Stomach (tissue), 9 donors: ENCODE data around the gene PLEKHF1. TPM values are rescaled to one million over a fixed set of nuclear protein-coding genes. Genes with fewer than 3 reads are reported as not detected.
A peak's percentile ranks its signal among the peaks of the same experiment; 100 is the strongest.

Experiments used
- DNase-seq, 2 donors: peaks; one replicate each; pipeline versions ENCODE4 v3.0.0 to v3.0.0-alpha.2; 2013 to 2019
- H3K27ac ChIP-seq, 5 donors: fragments of 200-600 bp in 4 of 5; sonication (generic) in 4 of 5; one replicate each; pipeline ENCODE4 v1.5.1; 2013 to 2019; ENCODE audit warnings: mild to moderate bottlenecking in 1 of 5, moderate library complexity in 1 of 5
- H3K27me3 ChIP-seq, 3 donors: fragments of 200-600 bp; sonication (generic); one replicate each; pipeline ENCODE4 v1.5.1; 2017 to 2019; ENCODE audit warnings: mixed run types in 1 of 3
- H3K36me3 ChIP-seq, 4 donors: fragments of 200-600 bp; sonication (generic); 1 replicate in 3 of 4; 2 replicates in 1 of 4; pipeline ENCODE4 v1.5.1; 2016 to 2019
- H3K4me1 ChIP-seq, 4 donors: fragments of 200-600 bp; sonication (generic); one replicate each; pipeline ENCODE4 v1.5.1; 2016 to 2019
- H3K4me3 ChIP-seq, 4 donors: fragments of 200-600 bp; sonication (generic) in 3 of 4; one replicate each; pipeline ENCODE4 v1.5.1; 2016 to 2019; ENCODE audit warnings: mild to moderate bottlenecking in 1 of 4
- H3K9me3 ChIP-seq, 4 donors: fragments of 200-600 bp; sonication (generic); one replicate each; pipeline ENCODE4 v1.5.1; 2016 to 2019
- EP300 ChIP-seq: sonication (generic); formaldehyde crosslinking; IDR thresholded peaks from one replicate; pipeline ENCODE4 v1.6.1; 2017; ENCODE audit warnings: antibody characterized with exemption
- POLR2A ChIP-seq, 4 donors: fragments of 450-650 bp; IDR thresholded peaks; one replicate each; pipeline ENCODE4 v1.6.1; 2016; ENCODE audit warnings: antibody characterized with exemption in 4 of 4, control low read depth in 2 of 4, mild to moderate bottlenecking in 1 of 4, moderate library complexity in 1 of 4
- POLR2AphosphoS5 ChIP-seq, 3 donors: sonication (generic); formaldehyde crosslinking; IDR thresholded peaks; one replicate each; pipeline ENCODE4 v1.6.1; 2016; ENCODE audit warnings: antibody characterized with exemption in 3 of 3
- WGBS, 5 donors: extraction: QIAGEN DNeasy Blood & Tissue Kit in 3 of 5; methylation state at CpG; one replicate each; pipeline versions ENCODE4 v1.1.5 to v1.1.7; 2013 to 2018; 5-methylcytosine and 5-hydroxymethylcytosine counted together
- intact Hi-C: fragments of 100-400 bp; cut with DNase I; formaldehyde crosslinking; loops from one replicate; pipeline ENCODE4 v1.15.1; 2023; ENCODE audit warnings: low total_unique reads
- polyA plus RNA-seq, 3 donors: library from polyadenylated mRNA; stranded (reverse); fragments of 200-250 nt; gene quantifications; one replicate each; pipeline ENCODE4 v1.2.3, GENCODE V29; 2013
- total RNA-seq, 5 donors: library from RNA; depleted of rRNA; stranded (reverse); fragments of >200 nt; gene quantifications; one replicate each; pipeline versions ENCODE4 v1.1.0 to v1.2.3, GENCODE V29; 2014 to 2016
- TF ChIP-seq, protein P1 (sequence below), 7 experiments: fragments of 450-650 bp in 4 of 7; fragments of 200-600 bp in 3 of 7; sonication (generic) in 3 of 7; IDR thresholded peaks; one replicate each; pipeline ENCODE4 v1.5.1; 2016 to 2019; ENCODE audit warnings: antibody characterized with exemption in 7 of 7, control low read depth in 2 of 7, mild to moderate bottlenecking in 1 of 7
- donor health status: healthy with polysubstance abuse.
- donor health status: Bipolar disorder and iron deficiency.
- donor health status: healthy.

The PLEKHF1 gene
- total and polyA plus RNA-seq, 8 donors = 1.8 to 13.6 (median 6.4) TPM

DNA sequence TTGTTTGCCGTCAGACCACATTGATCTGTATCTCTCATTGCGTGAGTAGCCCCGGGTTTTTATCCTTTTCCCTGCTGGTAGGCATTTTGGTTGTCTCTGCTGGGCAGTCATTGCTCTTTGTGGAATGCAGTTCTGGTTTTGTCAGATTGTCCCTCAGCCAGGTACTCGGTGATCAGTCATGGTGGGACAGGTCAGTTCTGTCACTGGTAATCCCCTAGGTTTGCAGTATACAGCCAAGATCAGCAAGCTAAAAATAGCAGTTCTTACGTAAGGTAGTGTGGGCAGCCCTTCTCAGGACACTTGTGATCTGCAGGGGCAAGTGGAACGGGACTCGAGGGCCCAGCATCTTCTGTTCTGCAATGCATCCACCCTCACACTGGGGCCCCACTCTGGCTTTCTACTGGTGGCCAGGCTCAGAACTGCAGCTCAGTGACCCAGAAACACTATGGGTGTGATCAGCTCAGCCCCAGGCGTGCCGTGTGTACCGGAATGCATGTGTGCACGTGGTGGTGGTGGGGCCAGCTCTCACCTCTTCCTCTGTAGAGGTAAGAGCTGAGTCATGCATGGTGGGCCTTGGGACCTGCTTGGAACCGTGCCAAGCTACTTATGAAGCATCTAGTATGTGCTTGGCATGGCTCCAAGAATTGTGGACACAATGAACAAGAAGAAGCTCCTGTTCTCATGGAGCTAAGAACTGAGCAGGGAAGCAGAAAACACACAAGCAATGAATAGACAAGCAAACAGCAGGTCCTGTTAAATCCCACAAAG lies 6.3 kb downstream of the PLEKHF1 start:
- H3K9me3 ChIP-seq = no peaks in the 10 kb centered on the region
- H3K4me1 ChIP-seq = peaks cover 43 to 87% (median 75%) of the 10 kb centered on the region in 4 donors
- intact Hi-C loops = no loop called here
- H3K36me3 ChIP-seq = peaks cover 26 to 37% (median 31%) of the 10 kb centered on the region in 4 donors
- peak overlapping the region in 4 of 5 donors; percentile 4 to 90 (median 60) for H3K27ac ChIP-seq
- DNase-seq = peak; percentile 60 to 76
- 48 to 68% (median 62%) methylated on average over 10 to 12 of the region's 12 CpGs for WGBS, 5 donors
- H3K4me3 ChIP-seq = peak overlapping the region in 1 of 4 donors; percentile 0
- TF ChIP-seq POLR2A (IDR thresholded peaks at IDR 0.05) = no peak
- TF ChIP-seq, protein P1, sequence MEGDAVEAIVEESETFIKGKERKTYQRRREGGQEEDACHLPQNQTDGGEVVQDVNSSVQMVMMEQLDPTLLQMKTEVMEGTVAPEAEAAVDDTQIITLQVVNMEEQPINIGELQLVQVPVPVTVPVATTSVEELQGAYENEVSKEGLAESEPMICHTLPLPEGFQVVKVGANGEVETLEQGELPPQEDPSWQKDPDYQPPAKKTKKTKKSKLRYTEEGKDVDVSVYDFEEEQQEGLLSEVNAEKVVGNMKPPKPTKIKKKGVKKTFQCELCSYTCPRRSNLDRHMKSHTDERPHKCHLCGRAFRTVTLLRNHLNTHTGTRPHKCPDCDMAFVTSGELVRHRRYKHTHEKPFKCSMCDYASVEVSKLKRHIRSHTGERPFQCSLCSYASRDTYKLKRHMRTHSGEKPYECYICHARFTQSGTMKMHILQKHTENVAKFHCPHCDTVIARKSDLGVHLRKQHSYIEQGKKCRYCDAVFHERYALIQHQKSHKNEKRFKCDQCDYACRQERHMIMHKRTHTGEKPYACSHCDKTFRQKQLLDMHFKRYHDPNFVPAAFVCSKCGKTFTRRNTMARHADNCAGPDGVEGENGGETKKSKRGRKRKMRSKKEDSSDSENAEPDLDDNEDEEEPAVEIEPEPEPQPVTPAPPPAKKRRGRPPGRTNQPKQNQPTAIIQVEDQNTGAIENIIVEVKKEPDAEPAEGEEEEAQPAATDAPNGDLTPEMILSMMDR (IDR thresholded peaks at IDR 0.05) = peak in 2 of 7 experiments; percentile 10 to 25
- TF ChIP-seq POLR2AphosphoS5 (IDR thresholded peaks at IDR 0.05) = peak in 2 of 3 donors; percentile 21 to 43
- H3K27me3 ChIP-seq = no peaks in the 10 kb centered on the region

DNA sequence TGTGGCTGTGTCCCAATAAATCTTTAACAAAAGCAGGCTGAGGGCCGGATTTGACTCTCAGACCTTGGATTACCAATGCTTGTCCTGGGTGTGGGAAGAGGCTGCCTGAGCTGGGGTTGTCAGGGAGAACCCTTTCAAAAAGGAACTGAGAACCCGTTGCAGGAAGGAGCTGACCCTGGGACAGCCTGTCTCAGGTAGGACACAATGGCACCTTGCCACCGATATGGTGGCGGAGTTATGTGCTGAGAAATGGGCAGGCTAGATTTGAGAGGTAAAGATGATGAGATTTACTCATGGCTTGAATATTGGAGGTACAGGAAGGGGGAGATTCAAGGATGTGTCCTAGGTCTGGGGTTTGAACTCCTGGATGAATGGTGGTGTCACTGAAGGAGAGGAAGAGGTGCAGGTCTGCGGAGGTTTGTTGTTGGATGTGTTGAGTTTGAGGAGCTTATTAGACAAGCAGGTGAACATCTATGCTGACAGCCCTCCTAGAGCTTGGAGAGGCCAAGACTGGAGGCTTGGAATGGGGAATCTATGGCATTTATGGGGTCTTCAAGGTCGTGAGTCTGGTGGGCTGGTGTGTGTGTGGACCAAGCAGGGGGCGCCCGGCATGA lies 7.2 kb downstream of the PLEKHF1 start:
- Histone ChIP-seq H3K9me3 (no peaks in the 10 kb centered on the region), H3K4me1 (peaks cover 43 to 87% (median 75%) of the 10 kb centered on the region in 4 donors), H3K4me3 (no peak overlapping the region), H3K27me3 (no peaks in the 10 kb centered on the region), H3K27ac (peak overlapping the region in 4 of 5 donors; percentile 44 to 90 (median 60)), H3K36me3 (peaks cover 30 to 46% (median 38%) of the 10 kb centered on the region in 4 donors)
- TF ChIP-seq POLR2A (IDR thresholded peaks at IDR 0.05) (no peak), POLR2AphosphoS5 (IDR thresholded peaks at IDR 0.05) (no peak), EP300 (no peak)
- TF ChIP-seq, protein P1 (IDR thresholded peaks at IDR 0.05) = no peak
- DNase-seq = no peak
- intact Hi-C loops = no loop called here
- WGBS, 5 donors = 84 to 90% (median 87%) methylated on average over 8 of the region's 8 CpGs

DNA sequence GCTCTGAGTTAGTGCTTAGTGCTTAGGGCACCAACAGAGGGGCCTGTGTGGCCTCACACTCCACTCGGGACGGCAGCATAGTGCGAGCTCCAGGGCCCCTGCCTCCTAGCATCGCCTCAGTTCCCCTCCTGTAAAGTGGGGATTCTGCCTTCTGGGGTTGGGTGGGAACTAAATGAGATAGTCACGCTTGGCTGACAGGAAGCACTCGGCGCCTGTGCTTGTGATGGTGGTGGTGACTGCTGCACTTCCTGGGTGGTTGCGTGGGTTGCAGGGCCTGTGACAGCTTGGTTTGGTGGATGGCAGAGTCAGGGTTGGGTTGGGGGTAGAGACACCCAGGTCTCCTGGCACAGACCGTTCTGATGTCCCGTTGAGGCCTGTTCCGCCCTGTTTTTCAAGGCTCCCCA lies 7.7 kb downstream of the PLEKHF1 start:
- no peak for TF ChIP-seq POLR2A (IDR thresholded peaks at IDR 0.05)
- no peak for TF ChIP-seq EP300
- TF ChIP-seq POLR2AphosphoS5 (IDR thresholded peaks at IDR 0.05) = no peak
- TF ChIP-seq, protein P1 (IDR thresholded peaks at IDR 0.05) = no peak
- Histone ChIP-seq H3K4me3 (no peak overlapping the region), H3K27me3 (no peaks in the 10 kb centered on the region), H3K9me3 (no peaks in the 10 kb centered on the region), H3K36me3 (peaks cover 30 to 47% (median 39%) of the 10 kb centered on the region in 4 donors), H3K27ac (peak overlapping the region in 4 of 5 donors; percentile 44 to 90 (median 60)), H3K4me1 (peaks cover 41 to 87% (median 75%) of the 10 kb centered on the region in 4 donors)
- 78 to 84% (median 83%) methylated on average over 10 to 11 of the region's 11 CpGs for WGBS, 5 donors
- peak; percentile 41 to 66 for DNase-seq
- intact Hi-C loops = no loop called here

DNA sequence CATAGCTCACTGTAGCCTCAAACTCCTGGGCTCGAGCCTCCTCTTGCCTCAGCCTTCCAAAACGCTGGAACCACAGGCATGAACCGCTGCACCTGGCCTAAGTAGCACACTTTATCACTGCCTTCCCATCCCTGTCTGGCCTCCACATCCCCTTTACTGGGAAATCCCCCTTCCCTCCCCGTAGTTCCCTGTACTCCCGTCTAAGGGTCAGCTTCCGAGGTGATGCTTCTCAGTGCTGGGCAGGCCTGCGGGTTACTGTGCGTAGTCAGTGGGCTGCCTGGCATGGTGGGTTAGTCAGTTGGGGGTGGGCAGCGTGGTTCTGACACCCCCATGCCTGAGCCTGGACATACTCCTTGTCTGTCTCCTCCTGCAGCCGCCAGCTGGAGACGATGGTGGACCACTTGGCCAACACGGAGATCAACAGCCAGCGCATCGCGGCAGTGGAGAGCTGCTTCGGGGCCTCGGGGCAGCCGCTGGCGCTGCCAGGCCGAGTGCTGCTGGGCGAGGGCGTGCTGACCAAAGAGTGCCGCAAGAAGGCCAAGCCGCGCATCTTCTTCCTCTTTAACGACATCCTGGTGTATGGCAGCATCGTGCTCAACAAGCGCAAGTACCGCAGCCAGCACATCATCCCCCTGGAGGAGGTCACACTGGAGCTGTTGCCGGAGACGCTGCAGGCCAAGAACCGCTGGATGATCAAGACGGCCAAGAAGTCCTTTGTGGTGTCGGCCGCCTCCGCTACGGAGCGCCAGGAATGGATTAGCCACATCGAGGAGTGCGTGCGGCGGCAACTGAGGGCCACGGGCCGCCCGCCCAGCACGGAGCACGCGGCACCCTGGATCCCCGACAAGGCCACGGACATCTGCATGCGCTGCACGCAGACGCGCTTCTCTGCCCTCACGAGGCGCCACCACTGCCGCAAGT lies 8.4 kb downstream of the PLEKHF1 start:
- DNase-seq = no peak
- TF ChIP-seq POLR2A (IDR thresholded peaks at IDR 0.05) = no peak
- TF ChIP-seq POLR2AphosphoS5 (IDR thresholded peaks at IDR 0.05) = no peak
- TF ChIP-seq, protein P1 (IDR thresholded peaks at IDR 0.05) = no peak
- TF ChIP-seq EP300 = no peak
- WGBS, 5 donors = 88 to 94% (median 92%) methylated on average over 41 to 57 of the region's 57 CpGs
- intact Hi-C loops = no loop called here
- H3K4me1 ChIP-seq = peaks cover 43 to 87% (median 75%) of the 10 kb centered on the region in 4 donors
- no peak overlapping the region for H3K4me3 ChIP-seq
- no peaks in the 10 kb centered on the region for H3K9me3 ChIP-seq
- peak overlapping the region in 4 of 5 donors; percentile 33 to 90 (median 60) for H3K27ac ChIP-seq
- no peaks in the 10 kb centered on the region for H3K27me3 ChIP-seq
- peaks cover 30 to 49% (median 41%) of the 10 kb centered on the region in 4 donors for H3K36me3 ChIP-seq
